ENCODE data around the gene ACTG1.

Gene ACTG1

GRCh38 chr17:81466564-81467472 lies 45.8 kb downstream of the ACTG1 start:
- no peak for DNase-seq
- Histone ChIP-seq H3K36me3 (no peaks in the 10 kb centered on the region; the same call in 1 of the 2 replicates), H3K4me1 (peaks cover 4% of the 10 kb centered on the region; the same call in 1 of the 2 replicates), H3K9me3 (no peaks in the 10 kb centered on the region), H3K4me3 (ENCODE audit: low read depth, low read length) (no peak overlapping the region), H3K27me3 (no peaks in the 10 kb centered on the region)
- no peak for TF ChIP-seq CTCF (IDR thresholded peaks at IDR 0.05; ENCODE audit: low read depth, low read length)

GRCh38 chr17:81465910-81466309 lies 46.7 kb downstream of the ACTG1 start:
- DNase-seq: no peak
- no peaks in the 10 kb centered on the region; the same call in 1 of the 2 replicates for H3K36me3 ChIP-seq
- H3K4me3 ChIP-seq (ENCODE audit: low read depth, low read length): no peak overlapping the region
- peaks cover 4% of the 10 kb centered on the region; the same call in 1 of the 2 replicates for H3K4me1 ChIP-seq
- no peaks in the 10 kb centered on the region for H3K9me3 ChIP-seq
- no peak for TF ChIP-seq CTCF (IDR thresholded peaks at IDR 0.05; ENCODE audit: low read depth, low read length)
- no peaks in the 10 kb centered on the region for H3K27me3 ChIP-seq

- TF ChIP-seq CTCF (IDR thresholded peaks at IDR 0.05; ENCODE audit: low read depth, low read length): no peak
- H3K36me3 ChIP-seq: no peaks in the 10 kb centered on the region; the same call in 1 of the 2 replicates
- no peaks in the 10 kb centered on the region for H3K27me3 ChIP-seq
- peaks cover 4% of the 10 kb centered on the region; the same call in 1 of the 2 replicates for H3K4me1 ChIP-seq
- no peak for DNase-seq
- H3K4me3 ChIP-seq (ENCODE audit: low read depth, low read length): no peak overlapping the region
- no peaks in the 10 kb centered on the region for H3K9me3 ChIP-seq
Observed at GRCh38 chr17:81464586-81464985, 48.0 kb downstream of the ACTG1 start.

GRCh38 chr17:81463506-81463905 lies 49.1 kb downstream of the ACTG1 start:
- peaks cover 4% of the 10 kb centered on the region; the same call in 1 of the 2 replicates for H3K4me1 ChIP-seq
- no peaks in the 10 kb centered on the region for H3K9me3 ChIP-seq
- H3K27me3 ChIP-seq: no peaks in the 10 kb centered on the region
- H3K36me3 ChIP-seq: no peaks in the 10 kb centered on the region; the same call in 1 of the 2 replicates
- TF ChIP-seq CTCF (IDR thresholded peaks at IDR 0.05; ENCODE audit: low read depth, low read length): no peak
- H3K4me3 ChIP-seq (ENCODE audit: low read depth, low read length): no peak overlapping the region
- no peak for DNase-seq

- H3K4me1 ChIP-seq: peaks cover 4% of the 10 kb centered on the region; the same call in 1 of the 2 replicates
- no peaks in the 10 kb centered on the region; the same call in 1 of the 2 replicates for H3K36me3 ChIP-seq
- no peak overlapping the region for H3K4me3 ChIP-seq (ENCODE audit: low read depth, low read length)
- no peak for DNase-seq
- TF ChIP-seq CTCF (IDR thresholded peaks at IDR 0.05; ENCODE audit: low read depth, low read length): no peak
- no peaks in the 10 kb centered on the region for H3K9me3 ChIP-seq
- H3K27me3 ChIP-seq: no peaks in the 10 kb centered on the region
Observed at GRCh38 chr17:81462506-81463125, 50.0 kb downstream of the ACTG1 start.

All from BE2C (cell line).